ENCODE measurements around the gene PLCB4. TPM values are rescaled to one million over a fixed set of nuclear protein-coding genes. Genes with fewer than 3 reads are reported as not detected.

The PLCB4 gene
- total RNA-seq, 6 experiments from 2014 or later, result 71.8 to 95.7 (median 79.1) TPM

DNA sequence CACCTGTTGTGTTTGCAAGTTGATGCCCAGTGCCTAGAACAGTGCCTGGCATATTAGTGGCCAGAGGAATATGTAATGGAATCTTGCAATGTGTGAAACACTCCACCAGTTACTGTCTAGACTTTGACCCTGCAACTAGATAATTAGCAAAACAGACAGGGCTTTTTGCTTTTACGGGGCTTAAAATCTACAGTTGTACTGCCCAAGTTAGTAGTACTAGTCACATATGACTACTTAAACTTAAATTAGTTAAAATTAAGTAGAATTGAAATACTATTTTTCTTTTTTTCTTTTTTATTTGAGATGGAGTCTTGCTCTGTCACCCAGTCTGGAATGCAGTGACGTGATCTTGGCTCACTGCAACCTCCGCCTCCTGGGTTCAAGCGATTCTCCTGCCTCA lies 44.3 kb upstream of the PLCB4 start:
- no peaks in the 10 kb centered on the region for H3K9me3 Mint-ChIP-seq
- peaks cover 10% of the 10 kb centered on the region; the same call in 1 of the 2 replicates for H3K36me3 Mint-ChIP-seq (ENCODE audit: low read depth)
- no peak overlapping the region for H3K27ac Mint-ChIP-seq
- no peak overlapping the region for H3K4me3 Mint-ChIP-seq
- no peak for DNase-seq
- TF ChIP-seq, protein P1, sequence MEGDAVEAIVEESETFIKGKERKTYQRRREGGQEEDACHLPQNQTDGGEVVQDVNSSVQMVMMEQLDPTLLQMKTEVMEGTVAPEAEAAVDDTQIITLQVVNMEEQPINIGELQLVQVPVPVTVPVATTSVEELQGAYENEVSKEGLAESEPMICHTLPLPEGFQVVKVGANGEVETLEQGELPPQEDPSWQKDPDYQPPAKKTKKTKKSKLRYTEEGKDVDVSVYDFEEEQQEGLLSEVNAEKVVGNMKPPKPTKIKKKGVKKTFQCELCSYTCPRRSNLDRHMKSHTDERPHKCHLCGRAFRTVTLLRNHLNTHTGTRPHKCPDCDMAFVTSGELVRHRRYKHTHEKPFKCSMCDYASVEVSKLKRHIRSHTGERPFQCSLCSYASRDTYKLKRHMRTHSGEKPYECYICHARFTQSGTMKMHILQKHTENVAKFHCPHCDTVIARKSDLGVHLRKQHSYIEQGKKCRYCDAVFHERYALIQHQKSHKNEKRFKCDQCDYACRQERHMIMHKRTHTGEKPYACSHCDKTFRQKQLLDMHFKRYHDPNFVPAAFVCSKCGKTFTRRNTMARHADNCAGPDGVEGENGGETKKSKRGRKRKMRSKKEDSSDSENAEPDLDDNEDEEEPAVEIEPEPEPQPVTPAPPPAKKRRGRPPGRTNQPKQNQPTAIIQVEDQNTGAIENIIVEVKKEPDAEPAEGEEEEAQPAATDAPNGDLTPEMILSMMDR (IDR thresholded peaks at IDR 0.05), result no peak
- peaks cover 76% of the 10 kb centered on the region for H3K4me1 Mint-ChIP-seq (ENCODE audit: low read depth)
- H3K27me3 Mint-ChIP-seq (ENCODE audit: insufficient read depth), result no peaks in the 10 kb centered on the region; the same call in 1 of the 2 replicates

DNA sequence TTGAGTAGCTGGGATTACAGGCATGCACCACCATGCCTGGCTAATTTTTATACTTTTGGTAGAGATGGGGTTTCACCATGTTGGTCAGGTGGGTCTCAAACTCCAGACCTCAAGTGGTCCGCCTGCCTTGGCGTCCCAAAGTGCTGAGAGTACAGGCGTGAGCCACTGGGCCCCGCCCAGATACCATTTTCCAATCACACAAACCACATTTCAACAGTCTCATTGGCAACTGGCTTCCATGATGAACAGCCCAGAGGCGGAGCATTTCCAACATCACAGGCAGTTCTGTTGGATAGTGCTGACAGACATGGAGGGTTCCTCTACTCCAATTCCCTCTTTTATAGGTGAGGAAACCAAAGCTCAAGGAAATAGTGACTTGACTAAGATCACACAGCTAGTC lies 43.9 kb upstream of the PLCB4 start:
- DNase-seq, result no peak
- Mint-ChIP-seq H3K27me3 (ENCODE audit: insufficient read depth) (no peaks in the 10 kb centered on the region; the same call in 1 of the 2 replicates), H3K36me3 (ENCODE audit: low read depth) (peaks cover 10% of the 10 kb centered on the region; the same call in 1 of the 2 replicates), H3K4me3 (no peak overlapping the region; the same call in 1 of the 2 replicates), H3K4me1 (ENCODE audit: low read depth) (peaks cover 72% of the 10 kb centered on the region), H3K9me3 (no peaks in the 10 kb centered on the region), H3K27ac (peak overlapping the region; percentile 96)
- TF ChIP-seq, protein P1 (IDR thresholded peaks at IDR 0.05), result no peak

DNA sequence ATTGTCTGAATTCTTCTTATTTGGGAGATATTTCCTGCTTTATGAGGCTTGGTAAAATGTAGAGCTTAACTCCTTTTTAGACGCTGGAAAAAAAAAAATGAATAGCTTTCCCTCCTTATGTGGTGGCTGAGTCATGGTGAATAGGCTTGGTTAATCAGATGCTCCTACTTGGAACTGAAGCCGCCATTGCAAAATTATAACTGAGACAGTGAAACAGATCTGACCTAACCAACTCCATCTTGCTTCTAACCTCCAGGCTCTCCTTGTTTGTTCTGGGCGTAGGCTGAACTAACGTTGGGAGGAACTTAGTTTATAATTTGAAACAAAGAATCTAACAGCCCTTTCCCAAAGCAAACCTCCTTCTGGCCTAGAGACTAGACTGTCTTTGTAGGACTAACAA lies 43.2 kb upstream of the PLCB4 start:
- Mint-ChIP-seq H3K27me3 (ENCODE audit: insufficient read depth) (no peaks in the 10 kb centered on the region; the same call in 1 of the 2 replicates), H3K4me1 (ENCODE audit: low read depth) (peaks cover 69% of the 10 kb centered on the region), H3K9me3 (no peaks in the 10 kb centered on the region), H3K36me3 (ENCODE audit: low read depth) (peaks cover 10% of the 10 kb centered on the region; the same call in 1 of the 2 replicates), H3K4me3 (no peak overlapping the region; the same call in 1 of the 2 replicates), H3K27ac (peak overlapping the region; percentile 96)
- TF ChIP-seq, protein P1 (IDR thresholded peaks at IDR 0.05), result no peak
- peak; percentile 59 for DNase-seq

DNA sequence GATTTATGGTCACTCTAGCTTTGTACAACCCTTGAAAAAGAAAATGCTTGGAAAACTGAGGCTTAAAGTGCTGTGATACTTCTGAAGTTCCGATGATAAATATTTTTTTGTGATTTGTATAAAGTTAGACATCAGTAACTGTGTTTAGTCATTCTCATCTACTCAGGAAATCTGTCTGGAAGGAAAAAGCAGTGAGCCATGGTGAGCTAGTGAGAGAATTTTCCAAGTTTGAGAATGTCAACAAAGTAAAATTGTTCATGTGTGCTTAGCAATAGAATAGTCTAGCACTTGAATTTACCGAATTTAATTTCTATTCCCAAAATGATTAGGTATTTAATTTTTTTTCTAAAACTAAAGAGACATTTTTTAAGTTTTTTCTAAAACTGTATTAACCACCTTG lies 41.3 kb upstream of the PLCB4 start:
- Mint-ChIP-seq H3K4me3 (no peak overlapping the region), H3K36me3 (ENCODE audit: low read depth) (peaks cover 22% of the 10 kb centered on the region; the same call in 1 of the 2 replicates), H3K27me3 (ENCODE audit: insufficient read depth) (no peaks in the 10 kb centered on the region; the same call in 1 of the 2 replicates), H3K4me1 (ENCODE audit: low read depth) (peaks cover 59% of the 10 kb centered on the region), H3K9me3 (no peaks in the 10 kb centered on the region), H3K27ac (peak overlapping the region; percentile 51; the same call in 1 of the 2 replicates)
- TF ChIP-seq, protein P1 (IDR thresholded peaks at IDR 0.05), result no peak
- no peak for DNase-seq

DNA sequence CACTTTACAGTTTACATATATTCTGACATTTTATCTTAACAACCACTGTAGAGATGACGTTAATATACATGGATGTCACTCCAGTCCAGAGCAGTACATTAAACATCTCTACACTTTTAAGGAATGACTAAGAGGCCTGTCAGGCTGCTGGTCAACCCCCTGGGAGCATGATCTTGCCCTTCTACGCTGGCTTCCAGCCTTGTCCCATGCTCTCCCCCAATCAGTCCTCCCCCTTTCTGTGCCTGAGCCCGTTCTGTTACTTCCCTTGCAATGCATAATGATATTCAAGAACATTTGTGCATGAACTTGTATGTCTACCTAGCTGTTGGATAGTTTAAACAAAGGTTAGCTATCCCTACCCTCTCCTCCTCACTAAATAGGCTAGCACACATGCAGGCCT lies 40.5 kb upstream of the PLCB4 start:
- TF ChIP-seq, protein P1 (IDR thresholded peaks at IDR 0.05), result no peak
- no peak overlapping the region for H3K27ac Mint-ChIP-seq
- peaks cover 29% of the 10 kb centered on the region for H3K36me3 Mint-ChIP-seq (ENCODE audit: low read depth)
- H3K4me1 Mint-ChIP-seq (ENCODE audit: low read depth), result peaks cover 62% of the 10 kb centered on the region
- no peaks in the 10 kb centered on the region; the same call in 1 of the 2 replicates for H3K27me3 Mint-ChIP-seq (ENCODE audit: insufficient read depth)
- H3K4me3 Mint-ChIP-seq, result no peak overlapping the region
- no peak for DNase-seq
- H3K9me3 Mint-ChIP-seq, result no peaks in the 10 kb centered on the region

Measured in HFFc6 (cell line).